BLaER1 (cell line): ENCODE data around the gene RASSF1.
A peak's percentile ranks its signal among the peaks of the same experiment; 100 is the strongest.

Source experiments
- H3K27ac ChIP-seq: shearing (Covaris generic); formaldehyde crosslinking; 2 replicates; pipeline ENCODE4 v1.8.1; 2022
- H3K27me3 ChIP-seq: shearing (Covaris generic); formaldehyde crosslinking; 2 replicates; pipeline ENCODE4 v1.8.1; 2022
- H3K36me3 ChIP-seq: shearing (Covaris generic); formaldehyde crosslinking; 2 replicates; pipeline ENCODE4 v1.8.1; 2022
- H3K4me1 ChIP-seq: shearing (Covaris generic); formaldehyde crosslinking; 2 replicates; pipeline ENCODE4 v1.8.1; 2022
- H3K4me2 ChIP-seq: shearing (Covaris generic); formaldehyde crosslinking; 2 replicates; pipeline ENCODE4 v1.8.1; 2022
- H3K4me3 ChIP-seq: shearing (Covaris generic); formaldehyde crosslinking; 2 replicates; pipeline ENCODE4 v1.8.1; 2022
- H3K9ac ChIP-seq: shearing (Covaris generic); formaldehyde crosslinking; 2 replicates; pipeline ENCODE4 v1.8.1; 2022
- H3K9me3 ChIP-seq: shearing (Covaris generic); formaldehyde crosslinking; 2 replicates; pipeline ENCODE4 v1.8.1; 2022
- H4K20me1 ChIP-seq: shearing (Covaris generic); formaldehyde crosslinking; 2 replicates; pipeline ENCODE4 v1.8.1; 2022
- Cebpa-rat ChIP-seq: shearing (Covaris generic); IDR thresholded peaks from 2 replicates; pipeline ENCODE4 v1.8.1; 2022

Gene RASSF1

GRCh38 chr3:50365842-50366220 lies 25.2 kb upstream of the RASSF1 start:
- Histone ChIP-seq H3K4me1 (peaks cover 39% of the 10 kb centered on the region), H3K27ac (peak overlapping the region; percentile 84), H4K20me1 (no peaks in the 10 kb centered on the region), H3K9me3 (no peaks in the 10 kb centered on the region), H3K27me3 (no peaks in the 10 kb centered on the region), H3K4me3 (peak overlapping the region; percentile 73), H3K9ac (peak overlapping the region; percentile 81), H3K4me2 (peak overlapping the region; percentile 97), H3K36me3 (no peaks in the 10 kb centered on the region)
- no peak for TF ChIP-seq Cebpa-rat

GRCh38 chr3:50365080-50365841 lies 24.6 kb upstream of the RASSF1 start:
- Histone ChIP-seq H3K27me3 (no peaks in the 10 kb centered on the region), H3K9ac (peak overlapping the region; percentile 81), H3K4me1 (peaks cover 39% of the 10 kb centered on the region), H3K9me3 (no peaks in the 10 kb centered on the region), H4K20me1 (no peaks in the 10 kb centered on the region), H3K27ac (peak overlapping the region; percentile 84), H3K4me3 (peak overlapping the region; percentile 73), H3K36me3 (no peaks in the 10 kb centered on the region), H3K4me2 (peak overlapping the region; percentile 97)
- no peak for TF ChIP-seq Cebpa-rat

- Histone ChIP-seq H3K4me3 (peak overlapping the region; percentile 73), H3K4me1 (peaks cover 45% of the 10 kb centered on the region), H4K20me1 (no peaks in the 10 kb centered on the region), H3K9me3 (no peaks in the 10 kb centered on the region), H3K9ac (peak overlapping the region; percentile 81; the same call in 1 of the 2 replicates), H3K27ac (peak overlapping the region; percentile 46), H3K27me3 (no peaks in the 10 kb centered on the region), H3K36me3 (no peaks in the 10 kb centered on the region), H3K4me2 (peak overlapping the region; percentile 97)
- TF ChIP-seq Cebpa-rat, result no peak
These were observed 24.0 kb upstream of the RASSF1 start for GRCh38 chr3:50364573-50365079.

- H3K36me3 ChIP-seq, result peaks cover 38% of the 10 kb centered on the region
- H3K4me1 ChIP-seq, result peaks cover 57% of the 10 kb centered on the region
- no peaks in the 10 kb centered on the region for H3K27me3 ChIP-seq
- H3K4me3 ChIP-seq, result no peak overlapping the region
- no peaks in the 10 kb centered on the region for H3K9me3 ChIP-seq
- no peak overlapping the region for H3K9ac ChIP-seq
- H3K27ac ChIP-seq, result no peak overlapping the region
- H4K20me1 ChIP-seq, result peaks cover 44% of the 10 kb centered on the region
- TF ChIP-seq Cebpa-rat, result no peak
- peak overlapping the region; percentile 53 for H3K4me2 ChIP-seq
These were observed 19.1 kb upstream of the RASSF1 start for GRCh38 chr3:50359760-50360110.

GRCh38 chr3:50358911-50359759 lies 18.5 kb upstream of the RASSF1 start, which contains the start of gene TMEM115:
Gene TMEM115 (minus strand): TSS chr3:50359521. CDS start chr3:50359063, 458 bp downstream.
- no peak for TF ChIP-seq Cebpa-rat
- peaks cover 44% of the 10 kb centered on the region for H3K36me3 ChIP-seq
- H3K4me1 ChIP-seq, result peaks cover 51% of the 10 kb centered on the region
- peak within 1 kb of the TSS; percentile 95 for H3K9ac ChIP-seq
- peak within 1 kb of the TSS; percentile 90 for H3K4me3 ChIP-seq
- H3K27ac ChIP-seq, result peak within 1 kb of the TSS; percentile 95
- peaks cover 50% of the 10 kb centered on the region for H4K20me1 ChIP-seq
- no peaks in the 10 kb centered on the region for H3K9me3 ChIP-seq
- H3K27me3 ChIP-seq, result no peaks in the 10 kb centered on the region
- H3K4me2 ChIP-seq, result peak within 1 kb of the TSS; percentile 100

GRCh38 chr3:50358355-50358910 lies 17.8 kb upstream of the RASSF1 start:
- Histone ChIP-seq H3K36me3 (peaks cover 51% of the 10 kb centered on the region), H3K27ac (peak overlapping the region; percentile 95), H3K9me3 (no peaks in the 10 kb centered on the region), H3K4me1 (peaks cover 50% of the 10 kb centered on the region), H3K27me3 (no peaks in the 10 kb centered on the region), H4K20me1 (peaks cover 57% of the 10 kb centered on the region), H3K4me3 (peak overlapping the region; percentile 90), H3K9ac (peak overlapping the region; percentile 95), H3K4me2 (peak overlapping the region; percentile 100)
- TF ChIP-seq Cebpa-rat, result no peak

GRCh38 chr3:50357481-50357880 lies 16.8 kb upstream of the RASSF1 start:
- Histone ChIP-seq H3K36me3 (peaks cover 57% of the 10 kb centered on the region), H4K20me1 (peaks cover 67% of the 10 kb centered on the region), H3K4me3 (peak overlapping the region; percentile 90), H3K4me1 (peaks cover 50% of the 10 kb centered on the region), H3K27me3 (no peaks in the 10 kb centered on the region), H3K4me2 (peak overlapping the region; percentile 100), H3K9me3 (no peaks in the 10 kb centered on the region), H3K9ac (peak overlapping the region; percentile 95), H3K27ac (peak overlapping the region; percentile 30; the same call in 1 of the 2 replicates)
- TF ChIP-seq Cebpa-rat, result no peak

- Histone ChIP-seq H3K27ac (no peak overlapping the region), H3K4me2 (peak overlapping the region; percentile 100), H3K4me3 (peak overlapping the region; percentile 90), H3K4me1 (peaks cover 50% of the 10 kb centered on the region), H3K9me3 (no peaks in the 10 kb centered on the region), H3K36me3 (peaks cover 61% of the 10 kb centered on the region), H3K27me3 (no peaks in the 10 kb centered on the region), H4K20me1 (peaks cover 76% of the 10 kb centered on the region), H3K9ac (peak overlapping the region; percentile 95)
- TF ChIP-seq Cebpa-rat, result no peak
These were observed 15.9 kb upstream of the RASSF1 start for GRCh38 chr3:50356553-50356952.

- H3K4me1 ChIP-seq, result peaks cover 55% of the 10 kb centered on the region
- peak overlapping the region; percentile 100 for H3K4me2 ChIP-seq
- H3K9me3 ChIP-seq, result no peaks in the 10 kb centered on the region
- no peak for TF ChIP-seq Cebpa-rat
- H3K36me3 ChIP-seq, result peaks cover 63% of the 10 kb centered on the region
- H3K9ac ChIP-seq, result peak overlapping the region; percentile 95
- peak overlapping the region; percentile 90 for H3K4me3 ChIP-seq
- H4K20me1 ChIP-seq, result peaks cover 82% of the 10 kb centered on the region
- no peak overlapping the region for H3K27ac ChIP-seq
- H3K27me3 ChIP-seq, result no peaks in the 10 kb centered on the region
These were observed 15.4 kb upstream of the RASSF1 start for GRCh38 chr3:50355829-50356552.
